SH-SY5Y (cell line): ENCODE results near the gene UBR2.
A peak's percentile ranks its signal among the peaks of the same experiment; 100 is the strongest.

Experiments
- GATA2 ChIP-seq: IDR thresholded peaks from 2 replicates; pipeline ENCODE4 v1.6.1; 2011; ENCODE audit warnings: mild to moderate bottlenecking, low read depth, low read length
- GATA3 ChIP-seq: IDR thresholded peaks from 2 replicates; pipeline ENCODE4 v1.6.1; 2011; ENCODE audit warnings: low read depth, mild to moderate bottlenecking, low read length, moderate library complexity

DNA sequence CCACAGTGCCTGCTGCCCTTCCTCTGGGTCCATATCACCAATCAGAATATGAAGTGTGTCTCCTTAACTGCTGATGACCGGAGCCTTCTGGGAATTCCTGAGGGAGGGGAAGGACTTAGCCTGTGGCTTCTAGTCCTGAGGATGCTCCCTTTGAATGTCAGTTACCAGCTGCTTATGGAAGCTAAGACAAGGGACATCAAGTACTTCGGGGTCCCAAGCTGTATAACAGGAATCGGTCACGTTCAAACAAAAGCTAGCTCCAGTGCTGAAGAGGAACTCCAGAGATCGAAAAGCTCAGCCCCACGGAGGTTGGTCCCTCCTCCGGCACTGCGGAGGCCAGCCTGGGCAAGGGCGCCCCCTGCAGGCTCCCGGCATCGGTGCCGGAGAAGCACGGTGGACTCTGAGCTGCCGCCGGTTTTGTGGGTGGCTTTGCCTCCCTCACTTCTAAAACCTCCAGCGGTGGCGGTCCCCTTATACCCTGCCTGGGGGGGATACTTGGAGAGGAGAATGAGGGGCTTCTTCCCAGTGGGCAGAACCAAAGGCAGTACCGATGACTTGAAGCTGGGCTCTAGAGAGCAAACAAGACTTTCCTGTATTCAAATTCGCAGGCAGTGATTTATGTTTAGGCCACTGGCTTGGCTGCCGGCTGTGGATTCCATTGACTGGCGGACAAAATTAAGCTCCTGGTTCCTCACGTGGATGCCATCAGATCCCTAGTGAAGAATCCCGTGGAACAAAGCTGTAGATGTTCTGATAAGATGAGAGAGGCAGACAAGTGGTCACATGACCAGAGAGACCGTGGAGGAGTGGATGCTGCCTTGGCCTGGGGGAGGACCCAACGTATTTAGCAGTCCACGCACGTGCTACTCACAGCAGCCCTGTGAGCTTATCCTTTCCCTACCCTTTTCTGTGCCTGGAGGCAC, 16.2 kb upstream of the UBR2 start:
- TF ChIP-seq GATA3 (peak; percentile 77; the same call in 1 of the 2 replicates), GATA2 (peak; percentile 87)
